Heart right ventricle (tissue), 16 donors: Measurements from ENCODE around the gene TPST2. TPM values are rescaled to one million over a fixed set of nuclear protein-coding genes. Genes with fewer than 3 reads are reported as not detected.

Source experiments
- ATAC-seq, 8 donors: fragments of 200-7000 bp; cut with Tn5 transposase; one replicate each; pipeline ENCODE4 v1.9.1; 2020; ENCODE audit warnings: mild to moderate bottlenecking in 8 of 8, moderate library complexity in 8 of 8, moderate number of reproducible peaks in 1 of 8
- DNase-seq, 2 donors: peaks; one replicate each; pipeline ENCODE4 v3.0.0-alpha.2; 2020
- H3K27ac ChIP-seq, 10 donors: fragments of 200-600 bp; sonication (generic) in 2 of 10; one replicate each; pipeline versions ENCODE4 v1.5.0 to v1.8.0; 2020 to 2022; ENCODE audit warnings: mild to moderate bottlenecking in 3 of 10
- H3K27me3 ChIP-seq, 7 donors: fragments of 200-600 bp; one replicate each; pipeline ENCODE4 v1.8.0; 2021 to 2022; ENCODE audit warnings: mild to moderate bottlenecking in 2 of 7
- H3K36me3 ChIP-seq, 9 donors: fragments of 200-600 bp; sonication (generic) in 1 of 9; one replicate each; pipeline versions ENCODE4 v1.5.0 to v1.8.0; 2020 to 2022; ENCODE audit warnings: mild to moderate bottlenecking in 2 of 9
- H3K4me1 ChIP-seq, 9 donors: fragments of 200-600 bp; sonication (generic) in 1 of 9; one replicate each; pipeline versions ENCODE4 v1.5.0 to v1.8.0; 2020 to 2022; ENCODE audit warnings: mild to moderate bottlenecking in 4 of 9
- H3K4me3 ChIP-seq, 10 donors: fragments of 200-600 bp; sonication (generic) in 2 of 10; one replicate each; pipeline versions ENCODE4 v1.5.0 to v1.8.0; 2020 to 2022; ENCODE audit warnings: mild to moderate bottlenecking in 7 of 10, moderate library complexity in 2 of 10
- H3K9me3 ChIP-seq, 11 donors: fragments of 200-600 bp in 10 of 11; sonication (generic) in 2 of 11; one replicate each; pipeline versions ENCODE4 v1.5.0 to v1.8.0; 2013 to 2022; ENCODE audit warnings: mild to moderate bottlenecking in 2 of 11, control low read depth in 1 of 11, moderate library complexity in 1 of 11
- CTCF ChIP-seq, 9 donors: fragments of 200-600 bp; sonication (generic) in 2 of 9; IDR thresholded peaks; one replicate each; pipeline versions ENCODE4 v1.5.0 to v1.8.0; 2021 to 2022; ENCODE audit warnings: antibody characterized with exemption in 9 of 9, mild to moderate bottlenecking in 5 of 9, moderate library complexity in 1 of 9
- WGBS, 2 donors: extraction: QIAGEN DNeasy Blood & Tissue Kit; methylation state at CpG; one replicate each; pipeline ENCODE4 v1.1.7; 2013; ENCODE audit warnings: inconsistent platforms in 1 of 2; 5-methylcytosine and 5-hydroxymethylcytosine counted together
- intact Hi-C, 10 donors: fragments of 100-400 bp; cut with DNase I; formaldehyde crosslinking; loops; one replicate each; pipeline versions ENCODE4 v1.11.1 to v1.14.2; 2022
- polyA plus RNA-seq, 2 donors: library from polyadenylated mRNA; stranded (reverse); fragments of 200-250 nt; gene quantifications; one replicate each; pipeline ENCODE4 v1.2.3, GENCODE V29; 2013
- total RNA-seq, 10 donors: library from RNA; stranded (reverse); fragmentation: NEBNext Ultra II Directional in 3 of 10; extraction: Animal tissue kit (Norgen Biotek cat#: 25700) in 3 of 10; gene quantifications; one replicate each; pipeline versions ENCODE4 v1.2.1 to v1.2.4, GENCODE V29; 2021 to 2023
- donor health status: Arrhythmogenic right ventricular cardiomyopathy.
- donor health status: ischemic (EF 13 %, LVEDD 7.1; RV severe dilation, severe dysfunction).
- donor health status: healthy with polysubstance abuse.
- donor health status: DM: no; HTN: yes; CAD: no.
- donor health status: DM: no; HTN: no; CAD: no.
- donor health status: ischemic (EF 25% LVEDD 6.9; RV normal size, moderate dysfunction).
- donor health status: ischemic (EF 25% LVEDD 5.7; RV mildly dilated, moderate dysfunction).
- donor health status: healthy.
- donor health status: DM: yes; HTN: yes; CAD: no.
- donor health status: Ischemic cardiomyopathy.
- donor health status: ischemic (EF 35%, LVEDD 5.7; RV mildly dilated, moderate dysfunction).
- donor health status: nonischemic (EF 11% LVEDD 7.7; RV severe dilation, severe dysfunction).
- donor health status: DM: yes; HTN: yes; CAD: no.
- donor health status: PGD.
- donor health status: ischemic (EF 29% LVEDD 5.4; RV normal size, mild dysfunction).
- donor health status: nonischemic (EF 23%, LVEDD 6.1; RV moderate dilation, normal function).

Gene TPST2
- total and polyA plus RNA-seq, 12 donors = 11.1 to 41.5 (median 21.7) TPM

DNA sequence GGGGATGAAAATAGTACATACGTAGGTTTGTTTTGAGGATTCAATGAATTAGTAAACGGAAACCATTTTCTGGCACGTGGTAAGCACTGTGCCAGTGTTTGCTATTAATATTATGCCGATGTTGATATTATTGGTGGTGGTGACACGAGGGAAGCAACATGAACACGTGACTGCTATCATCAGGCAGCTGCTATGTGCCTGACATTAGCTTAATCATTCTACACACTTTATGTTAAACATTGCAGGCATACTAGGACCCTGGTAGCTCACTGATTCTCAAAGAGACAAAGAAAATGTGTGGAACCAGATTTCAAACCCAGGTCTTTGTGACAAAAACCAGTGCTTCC, 105.6 kb downstream of the TPST2 start:
- 5 to 8% methylated on average over 6 of the region's 6 CpGs for WGBS, 2 donors
- no peak for DNase-seq
- intact Hi-C loops = loop anchor here in 3 of 10 donors (2.0 to 10.0 kb wide), 3 partner anchors 104 to 170 kb away; partner anchors contain the start of genes MIAT (in 1 of the 3) and TPST2 (in 1 of the 3)
- Histone ChIP-seq H3K36me3 (peaks cover 0 to 57% (median 22%) of the 10 kb centered on the region in 9 donors), H3K27me3 (no peaks in the 10 kb centered on the region), H3K9me3 (no peaks in the 10 kb centered on the region), H3K4me3 (peak overlapping the region; percentile 70 to 100 (median 97)), H3K27ac (peak overlapping the region in 8 of 10 donors; percentile 84 to 97 (median 95)), H3K4me1 (peaks cover 0 to 60% (median 53%) of the 10 kb centered on the region in 9 donors)
- no peak for TF ChIP-seq CTCF (IDR thresholded peaks at IDR 0.05)
- ATAC-seq = no peak

GRCh38 chr22:26483439-26484359, 106.2 kb downstream of the TPST2 start, which contains the start of the genes HPS4 and SRRD:
Gene HPS4, minus strand, starts transcription at chr22:26483783. Its CDS starts 2,021 bp downstream, at chr22:26481762.
Gene SRRD, plus strand, starts transcription at chr22:26483877. Its CDS starts 14 bp downstream, at chr22:26483891.
- peak; percentile 94 to 97 (median 96) for ATAC-seq
- Histone ChIP-seq H3K27me3 (no peaks in the 10 kb centered on the region), H3K9me3 (no peaks in the 10 kb centered on the region), H3K36me3 (peaks cover 0 to 50% (median 16%) of the 10 kb centered on the region in 9 donors), H3K27ac (peak within 1 kb of the TSS; percentile 6 to 97 (median 95)), H3K4me1 (peaks cover 0 to 66% (median 59%) of the 10 kb centered on the region in 9 donors), H3K4me3 (peak within 1 kb of the TSS; percentile 70 to 100 (median 97))
- peak; percentile 85 to 91 for DNase-seq
- intact Hi-C loops = loop anchor here in 3 of 10 donors (2.0 to 10.0 kb wide), 3 partner anchors 105 to 171 kb away; partner anchors contain the start of genes MIAT (in 1 of the 3) and TPST2 (in 1 of the 3)
- TF ChIP-seq CTCF (IDR thresholded peaks at IDR 0.05) = no peak
- 1% methylated on average over 82 to 83 of the region's 85 CpGs for WGBS, 2 donors

DNA sequence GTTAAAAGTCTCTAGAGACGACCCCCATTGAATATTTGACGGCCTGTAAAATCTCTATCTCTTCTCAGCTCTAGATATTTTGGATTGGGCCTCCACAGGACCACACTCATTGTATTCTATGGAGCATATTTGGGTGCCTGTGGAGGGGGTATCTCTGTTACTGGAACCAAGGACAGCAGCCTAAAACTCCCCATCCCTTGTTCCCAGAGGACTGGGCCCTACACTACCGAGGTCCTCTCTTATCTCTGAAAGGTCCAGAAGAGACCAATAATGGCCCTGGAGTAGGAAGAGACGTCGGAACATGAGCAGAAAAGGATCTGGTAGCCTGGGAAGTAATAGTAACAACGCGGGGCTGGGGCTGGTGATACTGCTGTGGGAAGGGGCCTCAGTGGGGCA, 106.9 kb downstream of the TPST2 start:
- TF ChIP-seq CTCF (IDR thresholded peaks at IDR 0.05) = no peak
- DNase-seq = no peak
- Histone ChIP-seq H3K4me3 (peak overlapping the region; percentile 70 to 100 (median 97)), H3K4me1 (peaks cover 0 to 68% (median 60%) of the 10 kb centered on the region in 9 donors), H3K9me3 (no peaks in the 10 kb centered on the region), H3K27me3 (no peaks in the 10 kb centered on the region), H3K27ac (peak overlapping the region; percentile 6 to 97 (median 95)), H3K36me3 (peaks cover 0 to 48% (median 10%) of the 10 kb centered on the region in 9 donors)
- intact Hi-C loops = loop anchor here in 2 of 10 donors (5.0 to 10.0 kb wide), 2 partner anchors 109 to 172 kb away; partner anchors contain the start of genes MIAT (in 1 of the 2) and TPST2 (in 1 of the 2)
- WGBS, 2 donors = 6 to 8% methylated on average over 7 of the region's 7 CpGs
- ATAC-seq = peak in 4 of 8 donors; percentile 5 to 32 (median 24)

DNA sequence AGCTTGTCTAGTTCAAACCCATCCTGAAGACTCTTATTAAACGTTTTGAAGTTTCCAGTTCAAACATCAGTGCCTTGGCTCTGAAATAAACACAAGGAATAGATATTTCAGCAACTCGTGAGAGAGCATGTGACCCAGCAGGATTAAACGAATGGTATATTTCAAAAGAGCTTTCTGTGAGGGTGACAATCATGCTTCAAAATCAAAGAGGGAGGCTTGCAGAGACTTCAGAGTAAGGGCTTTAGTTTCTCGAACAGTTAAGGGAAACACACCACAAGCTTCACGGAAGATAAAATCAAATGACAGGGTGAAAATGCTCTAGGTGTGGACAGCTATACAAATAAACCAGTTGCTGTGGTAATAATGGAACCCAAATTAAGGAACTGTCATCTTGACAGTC, 107.8 kb downstream of the TPST2 start:
- no peak for DNase-seq
- no peak for ATAC-seq
- TF ChIP-seq CTCF (IDR thresholded peaks at IDR 0.05) = no peak
- Histone ChIP-seq H3K9me3 (no peaks in the 10 kb centered on the region), H3K27ac (no peak overlapping the region), H3K36me3 (peaks cover 0 to 48% (median 15%) of the 10 kb centered on the region in 9 donors), H3K27me3 (no peaks in the 10 kb centered on the region), H3K4me3 (peak overlapping the region in 3 of 10 donors; percentile 70 to 100 (median 99)), H3K4me1 (peaks cover 0 to 68% (median 60%) of the 10 kb centered on the region in 9 donors)
- 46 to 49% methylated on average over 5 of the region's 5 CpGs for WGBS, 2 donors
- intact Hi-C loops = loop anchor here in 2 of 10 donors (5.0 to 10.0 kb wide), 2 partner anchors 110 to 173 kb away; partner anchors contain the start of genes MIAT (in 1 of the 2) and TPST2 (in 1 of the 2)
